GM23338 (cell line): ENCODE results near the gene PNPLA7. TPM values are rescaled to one million over a fixed set of nuclear protein-coding genes. Genes with fewer than 3 reads are reported as not detected.

Source experiments
- ATAC-seq: fragments of 200-7000 bp; cut with Tn5 transposase; 3 replicates; pipeline ENCODE4 v1.9.1; 2020
- DNase-seq: peaks from one replicate; pipeline ENCODE4 v3.0.0-alpha.2; 2015; ENCODE audit warnings: low spot score
- H2AFZ ChIP-seq: fragments of 200-600 bp; sonication (generic); 2 replicates; pipeline ENCODE4 v1.8.0; 2016; ENCODE audit warnings: antibody characterized with exemption, mild to moderate bottlenecking, moderate library complexity
- H3F3A ChIP-seq: fragments of 200-600 bp; sonication (generic); replicated peaks from 2 replicates; pipeline ENCODE4 v1.8.0; 2017; ENCODE audit warnings: antibody characterized with exemption, mixed run types, low read depth
- H3K27ac ChIP-seq: fragments of 200-600 bp; sonication (generic); 2 replicates; pipeline ENCODE4 v1.6.1; 2016; ENCODE audit warnings: low read depth
- H3K27me3 ChIP-seq: fragments of 200-600 bp; sonication (generic); 2 replicates; pipeline ENCODE4 v1.8.0; 2016; ENCODE audit warnings: mild to moderate bottlenecking, mixed run types, moderate library complexity; ENCODE audit not compliant: insufficient read depth
- H3K36me3 ChIP-seq: fragments of 200-600 bp; sonication (generic); 2 replicates; pipeline ENCODE4 v1.8.0; 2016; ENCODE audit warnings: mild to moderate bottlenecking; ENCODE audit not compliant: insufficient read depth
- H3K4me1 ChIP-seq: fragments of 200-600 bp; sonication (generic); 2 replicates; pipeline ENCODE4 v1.8.0; 2016; ENCODE audit warnings: mild to moderate bottlenecking, moderate library complexity; ENCODE audit not compliant: insufficient read depth
- H3K4me2 ChIP-seq: fragments of 200-600 bp; sonication (generic); 2 replicates; pipeline ENCODE4 v1.7.1; 2017; ENCODE audit warnings: mixed run types
- H3K4me3 ChIP-seq: fragments of 200-600 bp; sonication (generic); 2 replicates; pipeline ENCODE4 v1.6.1; 2016; ENCODE audit warnings: mixed run types
- H3K79me2 ChIP-seq: fragments of 200-600 bp; sonication (generic); replicated peaks from 2 replicates; pipeline ENCODE4 v1.8.0; 2017; ENCODE audit warnings: mild to moderate bottlenecking; ENCODE audit not compliant: insufficient read depth
- H3K9me2 ChIP-seq: fragments of 200-600 bp; sonication (generic); 2 replicates; pipeline ENCODE4 v1.8.0; 2017; ENCODE audit not compliant: insufficient read depth
- H4K20me1 ChIP-seq: fragments of 200-600 bp; sonication (generic); replicated peaks from 2 replicates; pipeline ENCODE4 v1.8.0; 2017; ENCODE audit warnings: mild to moderate bottlenecking; ENCODE audit not compliant: insufficient read depth
- H3K27ac Mint-ChIP-seq: 2 replicates; pipeline ENCODE4 v1.8.0; 2020; ENCODE audit warnings: inconsistent platforms, mild to moderate bottlenecking, moderate library complexity, mixed read lengths
- H3K27me3 Mint-ChIP-seq: 3 replicates; pipeline ENCODE4 v1.8.0; 2022; ENCODE audit warnings: low read depth, mild to moderate bottlenecking, moderate library complexity, mixed read lengths, inconsistent platforms; ENCODE audit not compliant: insufficient read depth, poor library complexity
- H3K36me3 Mint-ChIP-seq: 3 replicates; pipeline ENCODE4 v1.8.0; 2021; ENCODE audit warnings: low read depth, mild to moderate bottlenecking, inconsistent platforms, moderate library complexity, mixed read lengths
- H3K4me1 Mint-ChIP-seq: 3 replicates; pipeline ENCODE4 v1.8.0; 2020; ENCODE audit warnings: mild to moderate bottlenecking, inconsistent platforms, mixed read lengths
- H3K4me3 Mint-ChIP-seq: 3 replicates; pipeline ENCODE4 v1.8.0; 2021; ENCODE audit warnings: moderate library complexity, mild to moderate bottlenecking, inconsistent platforms, mixed read lengths
- H3K9me3 Mint-ChIP-seq: 3 replicates; pipeline ENCODE4 v1.8.0; 2020; ENCODE audit warnings: moderate library complexity, mild to moderate bottlenecking, inconsistent platforms, mixed read lengths
- CREB1 ChIP-seq: fragments of 250-450 bp; sonication (Bioruptor Pico); IDR thresholded peaks from 2 replicates; pipeline ENCODE4 v1.5.0; 2020; ENCODE audit warnings: low read depth, mild to moderate bottlenecking, moderate library complexity
- EZH2 ChIP-seq: fragments of 200-600 bp; sonication (generic); IDR thresholded peaks from one replicate; pipeline ENCODE4 v1.8.0; 2017; ENCODE audit warnings: antibody characterized with exemption, mild to moderate bottlenecking, low read depth; ENCODE audit not compliant: unreplicated experiment
- EZH2phosphoT487 ChIP-seq: fragments of 200-600 bp; sonication (generic); IDR thresholded peaks from one replicate; pipeline ENCODE4 v1.8.1; 2018; ENCODE audit warnings: antibody characterized with exemption; ENCODE audit not compliant: unreplicated experiment
- NANOG ChIP-seq: IDR thresholded peaks from 2 replicates; pipeline ENCODE4 v1.6.1; 2016; ENCODE audit warnings: antibody characterized with exemption, borderline replicate concordance
- ZNF114 ChIP-seq: fragments of 250-450 bp; sonication (Bioruptor Pico); IDR thresholded peaks from 2 replicates; pipeline ENCODE4 v1.5.0; 2020; ENCODE audit warnings: mild to moderate bottlenecking, moderate library complexity
- polyA plus RNA-seq: library from polyadenylated mRNA; unstranded; fragments of >200 nt; fragmentation: Nextera tagmentation; extraction: Ambion mirVana; gene quantifications from 2 replicates; pipeline ENCODE4 v1.2.1, GENCODE V29; 2016
- total RNA-seq: library from RNA; depleted of rRNA; stranded (reverse); fragments of >200 nt; shearing (Covaris generic); gene quantifications from 2 replicates; pipeline ENCODE4 v1.2.3, GENCODE V29; 2014
- TF ChIP-seq, protein P1 (sequence below), 2 experiments: fragments of 200-600 bp in 1 of 2; sonication (generic) in 1 of 2; conservative IDR thresholded peaks; 2 replicates each; pipeline versions ENCODE4 v1.5.1 to v1.6.1; 2016 to 2017; ENCODE audit warnings: antibody characterized with exemption in 2 of 2, low read depth in 2 of 2, mild to moderate bottlenecking in 2 of 2, moderate library complexity in 1 of 2
- TF ChIP-seq, protein P2 (sequence below): fragments of 250-450 bp; sonication (Bioruptor Pico); IDR thresholded peaks from 2 replicates; pipeline ENCODE4 v1.5.0; 2020; ENCODE audit warnings: mild to moderate bottlenecking, moderate library complexity

Gene PNPLA7
- total and polyA plus RNA-seq, 2 experiments from 2014 or later: 0.45 to 0.80 TPM

DNA sequence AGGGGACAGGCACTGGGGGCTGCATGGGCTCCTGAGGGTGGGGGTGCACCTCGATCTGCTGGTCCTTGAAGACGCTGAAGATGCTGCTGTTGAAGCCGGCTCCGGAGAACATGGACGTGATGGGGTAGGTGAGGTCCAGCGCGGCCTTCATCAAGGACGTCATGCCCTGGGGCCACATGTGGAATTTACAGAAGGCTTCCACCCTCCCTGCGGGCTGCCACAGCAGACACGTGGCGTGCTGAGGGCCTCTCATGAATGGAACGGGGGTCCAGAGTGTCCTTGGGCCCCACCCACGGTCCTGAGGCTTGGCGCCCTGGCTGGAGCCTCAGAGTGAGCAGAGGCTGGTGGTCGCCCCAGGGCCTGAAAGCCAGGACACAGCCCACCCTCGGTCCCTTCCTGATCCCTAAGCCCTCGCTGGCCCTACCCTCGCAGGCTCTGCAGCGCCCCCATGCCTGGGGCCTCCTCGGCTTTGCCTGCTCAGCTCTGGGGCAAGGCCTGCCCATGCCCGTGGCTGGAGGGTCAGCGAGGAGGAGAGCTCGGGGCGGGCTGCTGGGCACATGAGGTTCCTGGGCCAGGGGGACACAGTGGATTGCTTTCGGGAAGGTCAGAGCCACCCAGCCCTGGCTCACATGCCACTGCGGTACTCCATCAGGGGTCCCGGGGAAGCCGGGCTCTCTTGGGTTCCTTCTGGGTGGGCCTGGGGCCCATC, 85.8 kb downstream of the PNPLA7 start:
- Histone ChIP-seq H3K4me1 (no peaks in the 10 kb centered on the region), H3K36me3 (no peaks in the 10 kb centered on the region), H4K20me1 (no peaks in the 10 kb centered on the region), H3K4me2 (no peak overlapping the region), H3K4me3 (no peak overlapping the region), H3K27me3 (no peaks in the 10 kb centered on the region), H2AFZ (no peak overlapping the region), H3K9me2 (no peaks in the 10 kb centered on the region), H3K79me2 (no peaks in the 10 kb centered on the region), H3F3A (no peaks in the 10 kb centered on the region), H3K27ac (no peak overlapping the region)
- peaks cover 11% of the 10 kb centered on the region for H3K27me3 Mint-ChIP-seq
- peaks cover 2% of the 10 kb centered on the region; the same call in 2 of the 3 replicates for H3K4me1 Mint-ChIP-seq
- no peaks in the 10 kb centered on the region; the same call in 2 of the 3 replicates for H3K36me3 Mint-ChIP-seq
- TF ChIP-seq CREB1 (no peak), ZNF114 (no peak), NANOG (no peak), EZH2 (no peak), EZH2phosphoT487 (no peak)
- TF ChIP-seq, protein P1, sequence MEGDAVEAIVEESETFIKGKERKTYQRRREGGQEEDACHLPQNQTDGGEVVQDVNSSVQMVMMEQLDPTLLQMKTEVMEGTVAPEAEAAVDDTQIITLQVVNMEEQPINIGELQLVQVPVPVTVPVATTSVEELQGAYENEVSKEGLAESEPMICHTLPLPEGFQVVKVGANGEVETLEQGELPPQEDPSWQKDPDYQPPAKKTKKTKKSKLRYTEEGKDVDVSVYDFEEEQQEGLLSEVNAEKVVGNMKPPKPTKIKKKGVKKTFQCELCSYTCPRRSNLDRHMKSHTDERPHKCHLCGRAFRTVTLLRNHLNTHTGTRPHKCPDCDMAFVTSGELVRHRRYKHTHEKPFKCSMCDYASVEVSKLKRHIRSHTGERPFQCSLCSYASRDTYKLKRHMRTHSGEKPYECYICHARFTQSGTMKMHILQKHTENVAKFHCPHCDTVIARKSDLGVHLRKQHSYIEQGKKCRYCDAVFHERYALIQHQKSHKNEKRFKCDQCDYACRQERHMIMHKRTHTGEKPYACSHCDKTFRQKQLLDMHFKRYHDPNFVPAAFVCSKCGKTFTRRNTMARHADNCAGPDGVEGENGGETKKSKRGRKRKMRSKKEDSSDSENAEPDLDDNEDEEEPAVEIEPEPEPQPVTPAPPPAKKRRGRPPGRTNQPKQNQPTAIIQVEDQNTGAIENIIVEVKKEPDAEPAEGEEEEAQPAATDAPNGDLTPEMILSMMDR (conservative IDR thresholded peaks at IDR 0.05; ENCODE audit: low read depth in 2 of 2): peak in 1 of 2 experiments; percentile 40; a peak in 2 of 4 replicates
- TF ChIP-seq, protein P2, sequence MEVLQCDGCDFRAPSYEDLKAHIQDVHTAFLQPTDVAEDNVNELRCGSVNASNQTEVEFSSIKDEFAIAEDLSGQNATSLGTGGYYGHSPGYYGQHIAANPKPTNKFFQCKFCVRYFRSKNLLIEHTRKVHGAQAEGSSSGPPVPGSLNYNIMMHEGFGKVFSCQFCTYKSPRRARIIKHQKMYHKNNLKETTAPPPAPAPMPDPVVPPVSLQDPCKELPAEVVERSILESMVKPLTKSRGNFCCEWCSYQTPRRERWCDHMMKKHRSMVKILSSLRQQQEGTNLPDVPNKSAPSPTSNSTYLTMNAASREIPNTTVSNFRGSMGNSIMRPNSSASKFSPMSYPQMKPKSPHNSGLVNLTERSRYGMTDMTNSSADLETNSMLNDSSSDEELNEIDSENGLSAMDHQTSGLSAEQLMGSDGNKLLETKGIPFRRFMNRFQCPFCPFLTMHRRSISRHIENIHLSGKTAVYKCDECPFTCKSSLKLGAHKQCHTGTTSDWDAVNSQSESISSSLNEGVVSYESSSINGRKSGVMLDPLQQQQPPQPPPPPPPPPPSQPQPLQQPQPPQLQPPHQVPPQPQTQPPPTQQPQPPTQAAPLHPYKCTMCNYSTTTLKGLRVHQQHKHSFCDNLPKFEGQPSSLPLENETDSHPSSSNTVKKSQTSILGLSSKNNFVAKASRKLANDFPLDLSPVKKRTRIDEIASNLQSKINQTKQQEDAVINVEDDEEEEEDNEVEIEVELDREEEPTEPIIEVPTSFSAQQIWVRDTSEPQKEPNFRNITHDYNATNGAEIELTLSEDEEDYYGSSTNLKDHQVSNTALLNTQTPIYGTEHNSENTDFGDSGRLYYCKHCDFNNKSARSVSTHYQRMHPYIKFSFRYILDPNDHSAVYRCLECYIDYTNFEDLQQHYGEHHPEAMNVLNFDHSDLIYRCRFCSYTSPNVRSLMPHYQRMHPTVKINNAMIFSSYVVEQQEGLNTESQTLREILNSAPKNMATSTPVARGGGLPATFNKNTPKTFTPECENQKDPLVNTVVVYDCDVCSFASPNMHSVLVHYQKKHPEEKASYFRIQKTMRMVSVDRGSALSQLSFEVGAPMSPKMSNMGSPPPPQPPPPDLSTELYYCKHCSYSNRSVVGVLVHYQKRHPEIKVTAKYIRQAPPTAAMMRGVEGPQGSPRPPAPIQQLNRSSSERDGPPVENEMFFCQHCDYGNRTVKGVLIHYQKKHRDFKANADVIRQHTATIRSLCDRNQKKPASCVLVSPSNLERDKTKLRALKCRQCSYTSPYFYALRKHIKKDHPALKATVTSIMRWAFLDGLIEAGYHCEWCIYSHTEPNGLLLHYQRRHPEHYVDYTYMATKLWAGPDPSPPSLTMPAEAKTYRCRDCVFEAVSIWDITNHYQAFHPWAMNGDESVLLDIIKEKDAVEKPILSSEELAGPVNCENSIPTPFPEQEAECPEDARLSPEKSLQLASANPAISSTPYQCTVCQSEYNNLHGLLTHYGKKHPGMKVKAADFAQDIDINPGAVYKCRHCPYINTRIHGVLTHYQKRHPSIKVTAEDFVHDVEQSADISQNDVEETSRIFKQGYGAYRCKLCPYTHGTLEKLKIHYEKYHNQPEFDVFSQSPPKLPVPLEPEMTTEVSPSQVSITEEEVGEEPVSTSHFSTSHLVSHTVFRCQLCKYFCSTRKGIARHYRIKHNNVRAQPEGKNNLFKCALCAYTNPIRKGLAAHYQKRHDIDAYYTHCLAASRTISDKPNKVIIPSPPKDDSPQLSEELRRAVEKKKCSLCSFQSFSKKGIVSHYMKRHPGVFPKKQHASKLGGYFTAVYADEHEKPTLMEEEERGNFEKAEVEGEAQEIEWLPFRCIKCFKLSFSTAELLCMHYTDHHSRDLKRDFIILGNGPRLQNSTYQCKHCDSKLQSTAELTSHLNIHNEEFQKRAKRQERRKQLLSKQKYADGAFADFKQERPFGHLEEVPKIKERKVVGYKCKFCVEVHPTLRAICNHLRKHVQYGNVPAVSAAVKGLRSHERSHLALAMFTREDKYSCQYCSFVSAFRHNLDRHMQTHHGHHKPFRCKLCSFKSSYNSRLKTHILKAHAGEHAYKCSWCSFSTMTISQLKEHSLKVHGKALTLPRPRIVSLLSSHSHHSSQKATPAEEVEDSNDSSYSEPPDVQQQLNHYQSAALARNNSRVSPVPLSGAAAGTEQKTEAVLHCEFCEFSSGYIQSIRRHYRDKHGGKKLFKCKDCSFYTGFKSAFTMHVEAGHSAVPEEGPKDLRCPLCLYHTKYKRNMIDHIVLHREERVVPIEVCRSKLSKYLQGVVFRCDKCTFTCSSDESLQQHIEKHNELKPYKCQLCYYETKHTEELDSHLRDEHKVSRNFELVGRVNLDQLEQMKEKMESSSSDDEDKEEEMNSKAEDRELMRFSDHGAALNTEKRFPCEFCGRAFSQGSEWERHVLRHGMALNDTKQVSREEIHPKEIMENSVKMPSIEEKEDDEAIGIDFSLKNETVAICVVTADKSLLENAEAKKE (CRISPR knock-in tag): no peak
- H3K27ac Mint-ChIP-seq: no peak overlapping the region
- H3K4me3 Mint-ChIP-seq: no peak overlapping the region
- no peaks in the 10 kb centered on the region; the same call in 2 of the 3 replicates for H3K9me3 Mint-ChIP-seq
- peak; percentile 6; the same call in 1 of the 3 replicates for ATAC-seq
- DNase-seq: no peak
